Measurements from ENCODE around the gene KCNC3. TPM values are rescaled to one million over a fixed set of nuclear protein-coding genes. Genes with fewer than 3 reads are reported as not detected.

KCNC3 gene
- total and polyA plus RNA-seq, 10 of the 15 experiments (the other 5 are each of a cell fraction or from before 2014, with no cell fraction given): 0.08 to 3.8 (median 0.44) TPM; not detected in 2

DNA sequence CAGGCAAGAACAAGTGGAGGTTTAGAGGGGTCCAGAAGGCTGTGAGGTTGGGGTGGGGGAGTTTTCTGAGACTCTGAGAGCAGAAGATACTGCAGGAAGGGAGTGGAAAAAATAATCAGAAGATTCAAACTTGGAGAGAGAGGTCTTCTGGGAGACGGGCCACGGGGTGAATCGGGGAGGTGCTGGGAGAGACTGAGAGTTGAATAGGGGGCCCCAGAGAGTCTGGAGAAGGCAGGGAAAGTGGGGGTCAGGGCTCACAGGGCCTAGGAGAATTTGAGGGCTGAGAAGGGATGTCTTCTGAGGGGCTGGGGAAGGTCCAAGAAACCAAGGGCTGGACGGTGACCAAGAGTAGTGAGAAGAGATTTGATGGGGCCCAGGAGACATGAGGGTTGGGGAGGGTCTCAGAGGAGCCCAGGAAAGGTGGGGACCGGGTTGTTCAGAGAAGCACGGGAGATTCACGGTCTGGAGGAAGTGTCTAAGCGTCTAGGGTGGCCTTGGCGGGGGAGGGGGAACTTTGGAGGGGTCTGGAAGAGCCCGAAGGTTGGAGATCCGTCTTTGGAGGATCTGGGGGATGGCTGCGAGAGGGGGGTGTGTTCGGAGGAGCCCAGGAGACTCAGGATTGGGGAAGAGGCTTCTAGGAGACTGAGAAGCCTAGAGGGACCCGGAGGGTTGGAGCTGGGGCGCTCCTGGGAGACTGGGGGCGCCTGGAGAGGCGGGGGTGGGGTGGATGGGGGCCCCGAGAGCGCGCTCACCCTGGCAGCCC lies 1.5 kb downstream of the KCNC3 start (continued):
- TF ChIP-seq SIX5 (IDR thresholded peaks at IDR 0.05; ENCODE audit: low read depth, low read length, severe bottlenecking) (no peak), SMARCA5 (IDR thresholded peaks at IDR 0.05) (no peak), ZNF274 (IDR thresholded peaks at IDR 0.05; ENCODE audit: insufficient read depth, insufficient read length) (no peak), WRNIP1 (IDR thresholded peaks at IDR 0.05; ENCODE audit: borderline replicate concordance, low read depth, low read length) (no peak), SRF (IDR thresholded peaks at IDR 0.05; ENCODE audit: low read depth in 2 of 2, low read length in 2 of 2) (no peak)
- TF ChIP-seq, protein P1, sequence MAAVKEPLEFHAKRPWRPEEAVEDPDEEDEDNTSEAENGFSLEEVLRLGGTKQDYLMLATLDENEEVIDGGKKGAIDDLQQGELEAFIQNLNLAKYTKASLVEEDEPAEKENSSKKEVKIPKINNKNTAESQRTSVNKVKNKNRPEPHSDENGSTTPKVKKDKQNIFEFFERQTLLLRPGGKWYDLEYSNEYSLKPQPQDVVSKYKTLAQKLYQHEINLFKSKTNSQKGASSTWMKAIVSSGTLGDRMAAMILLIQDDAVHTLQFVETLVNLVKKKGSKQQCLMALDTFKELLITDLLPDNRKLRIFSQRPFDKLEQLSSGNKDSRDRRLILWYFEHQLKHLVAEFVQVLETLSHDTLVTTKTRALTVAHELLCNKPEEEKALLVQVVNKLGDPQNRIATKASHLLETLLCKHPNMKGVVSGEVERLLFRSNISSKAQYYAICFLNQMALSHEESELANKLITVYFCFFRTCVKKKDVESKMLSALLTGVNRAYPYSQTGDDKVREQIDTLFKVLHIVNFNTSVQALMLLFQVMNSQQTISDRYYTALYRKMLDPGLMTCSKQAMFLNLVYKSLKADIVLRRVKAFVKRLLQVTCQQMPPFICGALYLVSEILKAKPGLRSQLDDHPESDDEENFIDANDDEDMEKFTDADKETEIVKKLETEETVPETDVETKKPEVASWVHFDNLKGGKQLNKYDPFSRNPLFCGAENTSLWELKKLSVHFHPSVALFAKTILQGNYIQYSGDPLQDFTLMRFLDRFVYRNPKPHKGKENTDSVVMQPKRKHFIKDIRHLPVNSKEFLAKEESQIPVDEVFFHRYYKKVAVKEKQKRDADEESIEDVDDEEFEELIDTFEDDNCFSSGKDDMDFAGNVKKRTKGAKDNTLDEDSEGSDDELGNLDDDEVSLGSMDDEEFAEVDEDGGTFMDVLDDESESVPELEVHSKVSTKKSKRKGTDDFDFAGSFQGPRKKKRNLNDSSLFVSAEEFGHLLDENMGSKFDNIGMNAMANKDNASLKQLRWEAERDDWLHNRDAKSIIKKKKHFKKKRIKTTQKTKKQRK (IDR thresholded peaks at IDR 0.05; ENCODE audit: low read depth, low read length): no peak
- TF ChIP-seq, protein P2, sequence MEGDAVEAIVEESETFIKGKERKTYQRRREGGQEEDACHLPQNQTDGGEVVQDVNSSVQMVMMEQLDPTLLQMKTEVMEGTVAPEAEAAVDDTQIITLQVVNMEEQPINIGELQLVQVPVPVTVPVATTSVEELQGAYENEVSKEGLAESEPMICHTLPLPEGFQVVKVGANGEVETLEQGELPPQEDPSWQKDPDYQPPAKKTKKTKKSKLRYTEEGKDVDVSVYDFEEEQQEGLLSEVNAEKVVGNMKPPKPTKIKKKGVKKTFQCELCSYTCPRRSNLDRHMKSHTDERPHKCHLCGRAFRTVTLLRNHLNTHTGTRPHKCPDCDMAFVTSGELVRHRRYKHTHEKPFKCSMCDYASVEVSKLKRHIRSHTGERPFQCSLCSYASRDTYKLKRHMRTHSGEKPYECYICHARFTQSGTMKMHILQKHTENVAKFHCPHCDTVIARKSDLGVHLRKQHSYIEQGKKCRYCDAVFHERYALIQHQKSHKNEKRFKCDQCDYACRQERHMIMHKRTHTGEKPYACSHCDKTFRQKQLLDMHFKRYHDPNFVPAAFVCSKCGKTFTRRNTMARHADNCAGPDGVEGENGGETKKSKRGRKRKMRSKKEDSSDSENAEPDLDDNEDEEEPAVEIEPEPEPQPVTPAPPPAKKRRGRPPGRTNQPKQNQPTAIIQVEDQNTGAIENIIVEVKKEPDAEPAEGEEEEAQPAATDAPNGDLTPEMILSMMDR (IDR thresholded peaks at IDR 0.05 in 2 of 3, conservative IDR thresholded peaks at IDR 0.05 in 1 of 3; ENCODE audit: control insufficient read depth in 2 of 3, extremely low read depth in 1 of 3, insufficient read depth in 1 of 3, low read depth in 3 of 3, low read length in 3 of 3): no peak
